A172 (cell line): ENCODE results near the gene BRAP. TPM values are rescaled to one million over a fixed set of nuclear protein-coding genes. Genes with fewer than 3 reads are reported as not detected.
"Not testable (repeated sequence)": the region's sequence is repeated elsewhere in the genome, so short reads cannot be mapped to it uniquely, and the experiment has no call there.

Experiments used
- DNase-seq: peaks from one replicate; pipeline ENCODE4 v3.0.0-alpha.2; 2015; ENCODE audit warnings: low spot score
- total RNA-seq: library from RNA; depleted of rRNA; stranded (reverse); fragments of >200 nt; shearing (Covaris generic); gene quantifications from 2 replicates; pipeline ENCODE4 v1.2.3, GENCODE V29; 2014; rRNA removed

BRAP gene
- total RNA-seq, 1 experiment from 2014 or later, result 12.4 TPM

DNA sequence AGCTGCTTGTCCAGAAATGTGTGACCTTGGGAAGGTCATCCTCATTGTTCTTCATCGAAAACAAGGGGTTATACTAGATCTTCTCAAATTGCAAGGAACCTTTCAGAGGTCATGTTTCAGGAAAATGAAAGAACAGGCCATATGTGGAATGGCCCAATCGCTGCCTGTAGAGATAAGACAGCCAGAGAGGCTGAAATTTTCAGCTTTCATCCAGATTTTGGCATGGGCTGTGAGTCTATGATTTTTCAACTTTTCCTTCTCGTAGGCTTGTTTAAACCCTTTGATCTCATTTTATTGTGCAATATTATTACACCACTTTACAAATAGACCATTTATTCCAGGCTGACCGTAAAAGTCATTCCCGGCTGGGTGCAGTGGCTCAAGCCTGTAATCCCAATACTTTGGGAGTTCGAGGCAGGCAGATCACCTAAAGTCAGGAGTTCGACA lies 69.6 kb downstream of the BRAP start:
- DNase-seq, result no peak

- no peak for DNase-seq
These were observed 78.5 kb downstream of the BRAP start for GRCh38 chr12:111607239-111607638.

DNA sequence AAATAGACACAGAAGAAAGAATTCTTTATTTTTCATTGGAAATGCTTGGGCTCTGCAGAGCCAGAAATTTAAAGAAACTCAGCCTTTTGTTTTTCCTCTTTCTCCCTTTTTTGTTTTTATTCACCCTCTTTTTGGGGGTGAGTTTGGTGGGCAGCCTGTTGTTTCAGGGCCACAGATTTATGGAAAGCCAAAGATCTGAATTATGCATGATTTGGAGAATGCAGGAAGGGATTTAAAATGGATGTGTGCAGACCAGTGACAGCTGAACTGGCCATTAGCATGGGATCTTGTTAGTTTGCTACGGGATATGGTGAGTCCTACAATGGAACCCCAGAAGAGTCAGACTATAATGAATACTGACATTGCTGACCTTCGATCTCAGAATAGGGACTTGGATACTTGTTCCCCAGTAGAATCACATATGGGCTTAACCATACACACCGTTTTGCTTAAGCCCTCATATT lies 79.0 kb downstream of the BRAP start:
- DNase-seq, result no peak

GRCh38 chr12:111605911-111606766 lies 79.6 kb downstream of the BRAP start:
- no peak for DNase-seq

DNA sequence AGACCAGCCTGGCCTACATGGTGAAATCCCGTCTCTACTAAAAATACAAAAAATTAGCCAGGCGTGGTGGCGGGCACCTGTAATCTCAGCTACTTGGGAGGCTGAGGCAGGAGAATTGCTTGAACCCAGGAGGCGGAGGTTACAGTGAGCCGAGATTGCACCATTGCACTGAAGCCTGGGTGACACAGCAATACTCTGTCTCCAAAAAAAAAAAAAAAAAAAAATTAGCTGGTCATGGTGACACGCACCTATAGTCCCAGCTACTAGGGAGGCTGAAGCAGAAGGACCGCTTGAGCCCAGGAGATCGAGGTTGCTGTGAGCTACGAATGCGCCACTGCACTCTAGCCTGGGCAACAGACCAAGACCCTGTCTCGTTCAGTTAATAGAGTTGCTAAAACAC lies 82.9 kb downstream of the BRAP start:
- DNase-seq, result not testable (repeated sequence)

- DNase-seq, result no peak
These were observed 83.4 kb downstream of the BRAP start for GRCh38 chr12:111602348-111602747.

DNA sequence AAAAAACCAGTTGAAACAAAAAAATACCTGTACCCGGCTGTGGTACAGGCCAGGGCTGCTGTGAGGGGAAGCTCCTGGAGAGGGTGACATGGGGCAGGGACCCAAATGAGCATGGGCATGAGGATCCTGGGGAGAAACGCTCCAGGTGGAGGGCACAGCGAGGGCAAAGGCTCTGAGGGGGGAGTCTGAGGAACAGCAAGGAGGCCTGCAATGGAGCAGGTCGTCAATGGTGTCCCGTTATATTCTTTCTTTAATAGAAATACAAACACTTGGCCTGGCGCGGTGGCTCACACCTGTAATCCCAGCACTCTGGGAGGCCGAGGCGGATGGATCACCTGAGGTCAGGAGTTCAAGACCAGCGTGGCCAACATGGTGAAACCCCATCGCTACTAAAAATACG lies 84.8 kb downstream of the BRAP start:
- DNase-seq, result not testable (repeated sequence)

GRCh38 chr12:111600205-111600642 lies 85.5 kb downstream of the BRAP start:
- no peak for DNase-seq

DNA sequence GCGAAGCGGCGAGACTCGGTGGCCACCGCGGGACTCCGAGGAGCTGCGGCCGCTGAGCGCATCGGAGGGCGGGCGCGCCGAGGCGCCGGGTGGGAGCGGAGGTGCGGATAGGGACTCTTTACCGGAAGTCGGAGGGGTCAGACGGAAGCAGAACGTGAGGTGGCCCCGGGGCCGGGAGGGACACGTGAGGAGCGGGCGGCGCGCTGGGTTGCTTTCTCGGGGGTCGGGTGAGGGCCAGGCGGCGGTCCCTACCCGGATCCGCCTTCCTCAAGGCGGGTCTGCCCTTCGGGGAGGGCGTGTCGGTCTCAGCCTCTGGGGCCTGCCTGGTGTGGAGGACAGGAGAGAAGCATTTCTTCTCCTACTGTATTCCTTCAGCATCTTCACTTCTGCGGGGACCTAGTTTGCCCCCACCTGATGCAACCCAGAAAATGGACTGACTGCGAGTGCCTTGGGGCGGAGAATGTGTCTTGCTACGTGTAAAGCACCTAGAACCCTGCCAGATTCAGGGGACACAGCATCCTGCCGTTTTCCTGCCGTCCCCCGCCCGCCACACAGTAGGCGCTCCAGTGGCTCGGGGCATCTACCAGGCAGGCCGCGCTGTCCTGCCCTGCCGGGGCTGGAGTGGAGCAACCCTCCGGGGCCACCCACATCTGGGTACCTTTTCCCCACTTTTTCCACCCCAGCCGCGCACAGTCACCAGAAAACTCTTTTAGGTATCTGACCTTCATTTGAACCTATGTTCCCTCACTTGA lies 86.1 kb downstream of the BRAP start:
- peak; percentile 80 for DNase-seq

- no peak for DNase-seq
These were observed 86.9 kb downstream of the BRAP start, which contains the start of gene ATXN2 for GRCh38 chr12:111598637-111599452. Gene ATXN2, minus strand, starts transcription at chr12:111599315. Its CDS starts 281 bp downstream, at chr12:111599034.

DNA sequence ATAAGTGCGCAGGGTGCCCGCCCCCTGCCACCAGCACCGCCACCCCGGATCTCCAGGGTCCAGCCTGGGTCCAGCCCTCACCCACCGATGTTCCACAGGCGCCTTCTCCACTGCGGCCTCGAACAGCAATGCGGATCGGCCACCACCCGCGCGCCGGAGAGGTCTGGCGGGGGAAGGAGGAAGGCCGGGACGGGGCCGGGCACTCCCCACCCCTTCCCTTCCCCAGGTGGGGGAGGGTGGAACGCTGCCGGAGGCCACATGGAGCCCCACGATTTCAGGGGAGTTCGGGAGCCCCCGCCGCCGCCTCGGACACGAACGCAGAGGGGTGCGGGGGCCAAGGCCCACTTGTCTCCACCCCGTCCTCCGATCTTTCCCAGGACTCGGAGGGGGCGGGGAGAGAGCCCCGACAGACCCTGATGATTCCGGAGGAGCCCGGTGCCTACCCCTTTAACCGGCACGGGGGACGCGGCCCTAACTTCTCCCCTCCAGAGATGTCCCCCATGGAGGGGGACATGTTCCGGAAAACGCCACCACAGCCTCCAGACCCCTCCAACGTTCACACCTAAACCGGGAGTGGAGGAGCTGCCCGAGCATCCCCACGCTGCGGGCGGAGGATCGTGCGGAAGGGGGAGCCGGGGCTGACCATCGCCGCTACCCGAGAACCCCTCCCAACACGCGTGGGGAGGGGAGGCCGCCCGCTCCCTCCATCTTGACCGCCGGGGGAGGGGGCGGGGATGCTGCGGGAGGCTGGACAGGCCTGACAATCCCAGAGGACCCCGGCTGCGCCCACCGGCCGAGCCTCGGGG lies 87.7 kb downstream of the BRAP start:
- DNase-seq, result no peak

DNA sequence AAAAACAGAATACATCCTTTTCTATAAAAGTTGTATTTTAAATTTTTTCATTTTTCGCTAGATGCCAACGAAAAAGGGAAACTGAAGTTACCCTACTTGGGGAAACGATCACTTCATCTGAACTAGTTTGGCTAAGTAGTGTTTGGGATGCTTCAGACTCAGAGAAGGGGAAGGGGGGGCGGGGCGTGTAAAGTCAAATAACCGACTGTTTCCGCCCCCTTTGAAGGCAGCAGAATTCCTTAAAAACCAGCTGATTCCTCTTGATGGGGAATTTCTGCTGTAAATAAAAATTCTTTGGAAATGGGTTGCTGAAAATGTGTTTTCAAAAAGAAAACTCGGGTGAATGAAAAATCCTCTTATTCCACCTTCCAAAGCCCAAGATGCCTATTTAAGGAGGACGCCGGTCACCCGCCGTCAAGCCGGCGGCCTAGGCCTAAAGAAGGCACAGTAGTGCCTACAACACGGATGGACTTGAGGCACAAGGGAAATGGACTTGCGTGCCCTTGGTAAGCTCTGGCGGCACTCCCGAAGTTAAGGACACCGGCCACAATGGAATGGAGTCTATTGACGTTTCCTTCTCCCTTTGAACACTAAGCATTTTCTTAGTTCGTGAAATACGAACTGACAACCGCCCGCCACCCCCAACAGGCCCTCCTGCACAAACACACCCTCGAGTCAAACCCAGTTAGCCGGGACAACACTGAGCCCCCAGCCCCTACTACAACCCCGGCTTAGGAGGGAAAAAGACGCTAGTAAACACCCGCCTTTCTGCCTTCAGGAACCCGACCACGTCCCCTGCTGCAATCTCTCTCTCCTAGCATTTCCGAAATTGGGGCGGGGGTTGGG lies 88.5 kb downstream of the BRAP start:
- DNase-seq, result peak; percentile 33

- not testable (repeated sequence) for DNase-seq
These were observed 90.4 kb downstream of the BRAP start for GRCh38 chr12:111595341-111595835.

Other genes starting within 250 kb of the BRAP start
- 11.1 and 25.6 TPM in 2 replicates for gene ATXN2, start 86.6 kb downstream of the BRAP start, total RNA-seq
- gene ACAD10, start 97 bp upstream of the BRAP start, total RNA-seq, result 3.4 and 10.9 TPM in 2 replicates
- not detected in 2 replicates for gene ALDH2, start 81.0 kb upstream of the BRAP start, total RNA-seq
- gene MAPKAPK5, start 156.3 kb upstream of the BRAP start, total RNA-seq, result 42.6 and 43.8 TPM in 2 replicates